Astrocyte (in vitro differentiated cells and primary cell): Measurements from ENCODE around the gene WIPF2.

Experiments used
- CTCF ChIP-seq: IDR thresholded peaks from 2 replicates; pipeline ENCODE4 v1.5.1; 2011; ENCODE audit warnings: low read depth, mild to moderate bottlenecking, inconsistent platforms, low read length, moderate library complexity; ENCODE audit not compliant: insufficient read depth
- EZH2 ChIP-seq: IDR thresholded peaks from 2 replicates; pipeline ENCODE4 v1.6.1; 2012; ENCODE audit warnings: mild to moderate bottlenecking, low read length, inconsistent platforms; ENCODE audit not compliant: insufficient read depth

DNA sequence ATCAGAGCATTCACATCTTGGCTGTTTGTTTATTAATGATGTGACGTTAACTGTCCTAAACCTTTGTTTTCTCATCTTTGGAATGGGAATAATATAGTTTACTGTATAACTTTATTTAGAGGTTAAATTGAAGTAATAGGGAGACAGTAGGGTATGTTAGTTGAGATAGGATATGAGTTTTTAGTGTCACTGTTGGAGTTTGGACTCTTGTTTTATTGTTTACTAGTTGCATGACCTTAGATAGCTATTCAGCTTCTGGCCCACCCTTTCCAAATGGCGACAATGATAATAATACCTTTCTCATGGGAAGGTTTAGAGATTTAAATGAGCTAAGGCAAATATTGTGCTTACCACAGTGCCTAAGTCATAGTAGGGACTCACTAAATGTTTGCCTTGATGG is 40.4 kb downstream of the WIPF2 start:
- TF ChIP-seq CTCF (no peak), EZH2 (no peak)
